PC-3 (cell line): ENCODE measurements around the gene CCNYL1. TPM values are rescaled to one million over a fixed set of nuclear protein-coding genes. Genes with fewer than 3 reads are reported as not detected.
"Not testable (repeated sequence)": the region's sequence is repeated elsewhere in the genome, so short reads cannot be mapped to it uniquely, and the experiment has no call there.

Source experiments
- ATAC-seq: fragments of 200-7000 bp; cut with Tn5 transposase; 2 replicates; pipeline ENCODE4 v1.9.1; 2020; ENCODE audit warnings: mild to moderate bottlenecking, moderate library complexity
- BruUV-seq: library from RNA; stranded (reverse); fragments of 400-500 nt; replicated peaks from 2 replicates; lab custom pipeline; 2021; lab: Mats Ljungman, UMichigan
- CTCF ChIA-PET: fragments of 300-600 bp; sonication (Branson Sonifier 250); formaldehyde crosslinking; loops from one replicate; lab custom pipeline; 2022; ENCODE audit warnings: antibody characterized with exemption; lab: Charles Lee
- POLR2A ChIA-PET: fragments of 300-600 bp; sonication (Branson Sonifier 250); formaldehyde crosslinking; loops from one replicate; lab custom pipeline; 2022; ENCODE audit warnings: antibody characterized with exemption; ENCODE audit not compliant: unreplicated experiment; lab: Charles Lee
- DNase-seq: peaks from one replicate; pipeline ENCODE4 v3.0.0-alpha.2; 2015
- H2AFZ ChIP-seq: fragments of 300-600 bp; sonication (generic); 2 replicates; pipeline ENCODE4 v1.6.0; 2016; ENCODE audit warnings: antibody characterized with exemption, low read length
- H3F3A ChIP-seq: fragments of 300-600 bp; sonication (generic); one replicate; pipeline ENCODE4 v1.6.0; 2017; ENCODE audit warnings: antibody characterized with exemption, low read length, control low read depth, mild to moderate bottlenecking; ENCODE audit not compliant: unreplicated experiment
- H3K27ac ChIP-seq: fragments of 300-600 bp; sonication (generic); 2 replicates; pipeline ENCODE4 v1.5.1; 2016; ENCODE audit warnings: mild to moderate bottlenecking, low read length
- H3K27me3 ChIP-seq: fragments of 300-600 bp; sonication (generic); 2 replicates; pipeline ENCODE4 v1.6.1; 2016; ENCODE audit warnings: low read length, mixed read lengths
- H3K36me3 ChIP-seq: fragments of 300-600 bp; sonication (generic); 2 replicates; pipeline ENCODE4 v1.6.1; 2016; ENCODE audit warnings: low read depth, mixed run types, low read length, mixed read lengths
- H3K4me1 ChIP-seq: fragments of 300-600 bp; sonication (generic); 2 replicates; pipeline ENCODE4 v1.5.1; 2016; ENCODE audit warnings: low read length; ENCODE audit not compliant: insufficient read depth
- H3K4me2 ChIP-seq: fragments of 300-600 bp; sonication (generic); 2 replicates; pipeline ENCODE4 v1.6.0; 2016; ENCODE audit warnings: low read length
- H3K4me3 ChIP-seq: fragments of 300-600 bp; sonication (generic); 2 replicates; pipeline ENCODE4 v1.5.1; 2016; ENCODE audit warnings: mild to moderate bottlenecking, low read length, mixed read lengths
- H3K79me2 ChIP-seq: fragments of 300-600 bp; sonication (generic); 2 replicates; pipeline ENCODE4 v1.6.1; 2017; ENCODE audit warnings: low read length, mixed read lengths
- H3K9ac ChIP-seq: fragments of 300-600 bp; sonication (generic); 2 replicates; pipeline ENCODE4 v1.6.0; 2016; ENCODE audit warnings: mild to moderate bottlenecking, low read length
- H3K9me2 ChIP-seq: fragments of 300-600 bp; sonication (generic); replicated peaks from 2 replicates; pipeline ENCODE4 v1.6.1; 2016; ENCODE audit warnings: mixed run types, low read length, mixed read lengths
- H3K9me3 ChIP-seq: fragments of 300-600 bp; sonication (generic); 2 replicates; pipeline ENCODE4 v1.6.1; 2016; ENCODE audit warnings: low read length, mixed read lengths
- H4K20me1 ChIP-seq: fragments of 300-600 bp; sonication (generic); 2 replicates; pipeline ENCODE4 v1.6.1; 2016; ENCODE audit warnings: low read length, mixed read lengths
- CTCF ChIP-seq: fragments of 300-600 bp; sonication (generic); conservative IDR thresholded peaks from 2 replicates; pipeline ENCODE4 v1.5.1; 2017; ENCODE audit warnings: antibody characterized with exemption, low read depth, mild to moderate bottlenecking, low read length
- EZH2 ChIP-seq: fragments of 300-600 bp; sonication (generic); IDR thresholded peaks from one replicate; pipeline ENCODE4 v1.6.1; 2017; ENCODE audit warnings: antibody characterized with exemption, mild to moderate bottlenecking, low read length; ENCODE audit not compliant: unreplicated experiment
- EZH2phosphoT487 ChIP-seq: fragments of 300-600 bp; sonication (generic); IDR thresholded peaks from 2 replicates; pipeline ENCODE4 v1.6.1; 2018; ENCODE audit warnings: mild to moderate bottlenecking, antibody characterized with exemption, low read length, borderline replicate concordance
- intact Hi-C: fragments of 100-400 bp; cut with micrococcal nuclease; formaldehyde crosslinking; loops from 2 replicates; pipeline ENCODE4 v1.9.0; 2023
- total RNA-seq: library from RNA; depleted of rRNA; stranded (reverse); fragments of >200 nt; gene quantifications from 2 replicates; pipeline ENCODE4 v1.2.3, GENCODE V29; 2014

CCNYL1 gene
- total RNA-seq, 1 experiment from 2014 or later, result 14.7 TPM

GRCh38 chr2:207734636-207735512 lies 23.4 kb downstream of the CCNYL1 start:
- Histone ChIP-seq H4K20me1 (no peaks in the 10 kb centered on the region), H3K9ac (no peak overlapping the region), H3F3A (no peaks in the 10 kb centered on the region), H3K9me3 (no peaks in the 10 kb centered on the region), H3K4me2 (no peak overlapping the region), H3K27me3 (no peaks in the 10 kb centered on the region), H3K4me3 (no peak overlapping the region), H3K27ac (no peak overlapping the region), H3K79me2 (no peaks in the 10 kb centered on the region), H3K36me3 (peaks cover 12% of the 10 kb centered on the region), H3K9me2 (no peaks in the 10 kb centered on the region), H2AFZ (no peak overlapping the region), H3K4me1 (no peaks in the 10 kb centered on the region)
- no TSS peak for BruUV-seq
- no peak for ATAC-seq
- ChIA-PET POLR2A (interaction anchor here (0.7 kb wide), 1 partner anchor 117 kb away, joined by 9 read pairs; no protein-coding TSS in a partner anchor), CTCF (interaction anchor here (0.6 to 1.5 kb wide), 2 partner anchors 109 to 204 kb away, joined by 4 to 7 read pairs; partner anchors contain the start of gene METTL21A)
- no peak for DNase-seq
- intact Hi-C loops, result loop anchor here (1.0 to 10.0 kb wide), 6 partner anchors 28 to 930 kb away; partner anchors contain the start of gene METTL21A
- TF ChIP-seq CTCF, result no peak
- no peak for TF ChIP-seq EZH2
- no peak for TF ChIP-seq EZH2phosphoT487

- POLR2A ChIA-PET, H3K9me3 ChIP-seq, H3K4me1 ChIP-seq, H3K27me3 ChIP-seq, H3K27ac ChIP-seq, H3K79me2 ChIP-seq, BruUV-seq, H2AFZ ChIP-seq, H4K20me1 ChIP-seq, ATAC-seq, H3K9me2 ChIP-seq, DNase-seq, H3K4me3 ChIP-seq, H3K9ac ChIP-seq, CTCF ChIA-PET, H3K4me2 ChIP-seq, H3F3A ChIP-seq, H3K36me3 ChIP-seq: not testable (repeated sequence)
- intact Hi-C loops, result loop anchor here (2.0 to 10.0 kb wide), 2 partner anchors 755 to 931 kb away; no protein-coding TSS in a partner anchor
Measured at GRCh38 chr2:207735513-207735859, 24.0 kb downstream of the CCNYL1 start.

GRCh38 chr2:207743514-207743913 lies 32.1 kb downstream of the CCNYL1 start:
- H2AFZ ChIP-seq, result no peak overlapping the region
- no peak for TF ChIP-seq EZH2
- no peak for TF ChIP-seq CTCF
- no peak for TF ChIP-seq EZH2phosphoT487
- no peaks in the 10 kb centered on the region for H4K20me1 ChIP-seq
- BruUV-seq, result no TSS peak
- H3K4me2 ChIP-seq, result no peak overlapping the region
- no peak overlapping the region for H3K4me3 ChIP-seq
- ATAC-seq, result no peak
- peaks cover 17% of the 10 kb centered on the region; the same call in 1 of the 2 replicates for H3K36me3 ChIP-seq
- no peaks in the 10 kb centered on the region for H3K79me2 ChIP-seq
- ChIA-PET CTCF (interaction anchor here (0.8 kb wide), 1 partner anchor 297 kb away, joined by 6 read pairs; no protein-coding TSS in a partner anchor), POLR2A (interaction anchor here (0.5 kb wide), 1 partner anchor 92 kb away, joined by 5 read pairs; no protein-coding TSS in a partner anchor)
- intact Hi-C loops, result no loop called here
- H3K9ac ChIP-seq, result no peak overlapping the region
- no peaks in the 10 kb centered on the region for H3K4me1 ChIP-seq
- H3F3A ChIP-seq, result no peaks in the 10 kb centered on the region
- H3K27ac ChIP-seq, result no peak overlapping the region
- no peak for DNase-seq
- H3K9me3 ChIP-seq, result no peaks in the 10 kb centered on the region
- H3K9me2 ChIP-seq, result no peaks in the 10 kb centered on the region
- no peaks in the 10 kb centered on the region for H3K27me3 ChIP-seq
